DND-41 (cell line): Measurements from ENCODE around the gene KAZN.

Experiments used
- ATAC-seq: fragments of 200-7000 bp; cut with Tn5 transposase; 3 replicates; pipeline ENCODE4 v1.9.1; 2021; ENCODE audit warnings: low read depth; ENCODE audit not compliant: insufficient read depth
- DNase-seq: peaks from one replicate; pipeline ENCODE4 v3.0.0-alpha.2; 2020
- H2AFZ ChIP-seq: 2 replicates; pipeline ENCODE4 v1.6.0; 2012; ENCODE audit warnings: low read depth, low read length
- H3K27ac ChIP-seq: 2 replicates; pipeline ENCODE4 v1.5.1; 2012; ENCODE audit warnings: low read length, inconsistent platforms
- H3K27me3 ChIP-seq: fragments of 200-600 bp; sonication (generic); 2 replicates; pipeline ENCODE4 v1.6.0; 2012; ENCODE audit warnings: low read length, mild to moderate bottlenecking, inconsistent platforms; ENCODE audit not compliant: insufficient read depth, poor library complexity
- H3K36me3 ChIP-seq: 2 replicates; pipeline ENCODE4 v1.5.1; 2012; ENCODE audit warnings: low read length, inconsistent platforms; ENCODE audit not compliant: insufficient read depth
- H3K4me1 ChIP-seq: 2 replicates; pipeline ENCODE4 v1.5.1; 2012; ENCODE audit warnings: mild to moderate bottlenecking, low read length; ENCODE audit not compliant: insufficient read depth
- H3K4me2 ChIP-seq: 2 replicates; pipeline ENCODE4 v1.6.0; 2012; ENCODE audit warnings: mild to moderate bottlenecking, moderate library complexity, low read length, inconsistent platforms; ENCODE audit not compliant: insufficient read depth
- H3K4me3 ChIP-seq, 2 experiments: fragments of 200-600 bp in 1 of 2; shearing (Covaris generic) in 1 of 2; 2 replicates each; pipeline ENCODE4 v1.5.1; 2012 to 2016; ENCODE audit warnings: inconsistent platforms in 2 of 2, low read length in 2 of 2, mild to moderate bottlenecking in 2 of 2, low read depth in 1 of 2, moderate library complexity in 1 of 2
- H3K79me2 ChIP-seq: 2 replicates; pipeline ENCODE4 v1.6.0; 2012; ENCODE audit warnings: low read length, inconsistent platforms; ENCODE audit not compliant: insufficient read depth
- H3K9ac ChIP-seq: 2 replicates; pipeline ENCODE4 v1.6.0; 2012; ENCODE audit warnings: low read depth, mild to moderate bottlenecking, inconsistent platforms, low read length, moderate library complexity
- H3K9me3 ChIP-seq: 2 replicates; pipeline ENCODE4 v1.5.1; 2012; ENCODE audit warnings: low read length, moderate library complexity, mild to moderate bottlenecking, inconsistent platforms; ENCODE audit not compliant: insufficient read depth, severe bottlenecking
- H4K20me1 ChIP-seq: 2 replicates; pipeline ENCODE4 v1.6.0; 2012; ENCODE audit warnings: low read length; ENCODE audit not compliant: insufficient read depth
- EZH2 ChIP-seq: IDR thresholded peaks from 3 replicates; pipeline ENCODE4 v1.6.1; 2012; ENCODE audit warnings: borderline replicate concordance, low read depth, mild to moderate bottlenecking, moderate library complexity, low read length, inconsistent platforms; ENCODE audit not compliant: severe bottlenecking
- TF ChIP-seq, protein P1 (sequence below): IDR thresholded peaks from 2 replicates; pipeline ENCODE4 v1.5.1; 2012; ENCODE audit warnings: borderline replicate concordance, low read length, moderate library complexity, mild to moderate bottlenecking; ENCODE audit not compliant: poor library complexity, severe bottlenecking; ENCODE audit errors: extremely low read depth

KAZN gene

DNA sequence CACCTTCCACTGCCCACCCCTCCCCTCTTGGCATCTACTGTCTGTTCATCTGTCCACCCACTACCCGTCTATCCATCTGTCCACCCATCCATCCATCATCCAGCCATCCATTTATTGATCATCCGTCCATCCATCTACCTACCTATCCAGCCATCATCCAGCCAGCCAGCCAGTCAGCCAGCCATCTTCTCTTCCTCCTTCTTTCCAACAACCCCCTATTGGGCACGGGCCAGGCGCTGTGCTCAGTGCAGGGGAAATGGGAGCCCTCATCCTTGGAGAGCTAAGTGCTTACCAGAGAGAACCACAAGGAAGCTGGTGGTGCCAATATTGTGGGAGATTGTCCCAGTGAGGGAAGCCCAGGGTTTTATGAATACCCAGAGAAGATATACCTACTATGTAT, 503.3 kb downstream of the KAZN start:
- H2AFZ ChIP-seq = no peak overlapping the region
- DNase-seq (no peak), ATAC-seq (no peak)
- H3K4me3 ChIP-seq = no peak overlapping the region
- no peaks in the 10 kb centered on the region for H3K9me3 ChIP-seq
- H4K20me1 ChIP-seq = 0 out of 2 replicates have a peak, but pooled peaks cover 4% of the 10 kb centered on the region
- H3K9ac ChIP-seq = no peak overlapping the region
- no peaks in the 10 kb centered on the region for H3K79me2 ChIP-seq
- H3K36me3 ChIP-seq = no peaks in the 10 kb centered on the region
- no peaks in the 10 kb centered on the region for H3K27me3 ChIP-seq
- H3K4me2 ChIP-seq = no peak overlapping the region
- H3K4me1 ChIP-seq = peaks cover 4% of the 10 kb centered on the region
- TF ChIP-seq, protein P1, sequence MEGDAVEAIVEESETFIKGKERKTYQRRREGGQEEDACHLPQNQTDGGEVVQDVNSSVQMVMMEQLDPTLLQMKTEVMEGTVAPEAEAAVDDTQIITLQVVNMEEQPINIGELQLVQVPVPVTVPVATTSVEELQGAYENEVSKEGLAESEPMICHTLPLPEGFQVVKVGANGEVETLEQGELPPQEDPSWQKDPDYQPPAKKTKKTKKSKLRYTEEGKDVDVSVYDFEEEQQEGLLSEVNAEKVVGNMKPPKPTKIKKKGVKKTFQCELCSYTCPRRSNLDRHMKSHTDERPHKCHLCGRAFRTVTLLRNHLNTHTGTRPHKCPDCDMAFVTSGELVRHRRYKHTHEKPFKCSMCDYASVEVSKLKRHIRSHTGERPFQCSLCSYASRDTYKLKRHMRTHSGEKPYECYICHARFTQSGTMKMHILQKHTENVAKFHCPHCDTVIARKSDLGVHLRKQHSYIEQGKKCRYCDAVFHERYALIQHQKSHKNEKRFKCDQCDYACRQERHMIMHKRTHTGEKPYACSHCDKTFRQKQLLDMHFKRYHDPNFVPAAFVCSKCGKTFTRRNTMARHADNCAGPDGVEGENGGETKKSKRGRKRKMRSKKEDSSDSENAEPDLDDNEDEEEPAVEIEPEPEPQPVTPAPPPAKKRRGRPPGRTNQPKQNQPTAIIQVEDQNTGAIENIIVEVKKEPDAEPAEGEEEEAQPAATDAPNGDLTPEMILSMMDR = no peak
- TF ChIP-seq EZH2 = no peak
- no peak overlapping the region for H3K27ac ChIP-seq

DNA sequence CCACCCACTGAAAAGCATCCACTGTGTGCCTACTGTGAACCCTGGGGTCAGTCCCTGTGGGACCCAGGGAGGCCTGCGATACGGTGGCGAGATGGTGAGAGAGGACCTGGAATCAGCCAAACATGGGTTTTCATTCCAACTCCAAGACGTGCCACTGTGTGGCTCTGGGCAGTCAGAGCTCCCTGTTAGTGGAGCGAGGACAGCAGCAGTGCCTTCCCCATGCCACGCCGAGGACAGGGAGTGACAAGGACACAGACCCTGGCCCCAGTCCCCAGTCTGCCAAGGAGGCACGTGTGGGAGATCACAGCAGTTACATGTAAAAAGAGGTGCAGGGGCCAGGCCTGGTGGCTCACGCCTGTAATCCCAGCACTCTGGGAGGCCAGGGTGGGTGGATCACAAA, 504.2 kb downstream of the KAZN start:
- no peak for DNase-seq
- no peak for TF ChIP-seq EZH2
- TF ChIP-seq, protein P1 = no peak
- H3K36me3 ChIP-seq = no peaks in the 10 kb centered on the region
- H3K4me3 ChIP-seq = no peak overlapping the region
- H3K9me3 ChIP-seq = no peaks in the 10 kb centered on the region
- H3K4me2 ChIP-seq = no peak overlapping the region
- H3K9ac ChIP-seq = no peak overlapping the region
- no peaks in the 10 kb centered on the region for H3K79me2 ChIP-seq
- no peak for ATAC-seq
- no peak overlapping the region for H2AFZ ChIP-seq
- no peak overlapping the region for H3K27ac ChIP-seq
- no peaks in the 10 kb centered on the region for H3K27me3 ChIP-seq
- H4K20me1 ChIP-seq = 0 out of 2 replicates have a peak, but pooled peaks cover 4% of the 10 kb centered on the region
- H3K4me1 ChIP-seq = peaks cover 4% of the 10 kb centered on the region

DNA sequence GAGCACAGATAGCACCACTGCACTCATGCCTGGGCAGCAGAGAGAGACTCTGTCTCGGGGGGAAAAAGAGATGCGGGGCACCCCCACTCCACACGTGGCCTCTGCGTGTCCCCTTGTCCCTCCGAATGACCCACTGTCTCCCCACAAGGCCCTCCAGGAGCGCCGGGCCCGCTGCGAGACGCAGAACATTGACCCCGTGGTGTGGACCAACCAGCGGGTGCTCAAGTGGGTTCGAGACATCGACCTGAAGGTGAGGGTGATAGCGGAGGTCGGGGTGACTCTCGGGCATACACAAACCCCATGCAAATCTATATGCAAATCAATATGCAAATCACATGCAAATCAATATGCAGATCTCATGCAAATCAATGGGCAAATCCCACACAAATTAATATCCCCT, 504.7 kb downstream of the KAZN start:
- H4K20me1 ChIP-seq = 0 out of 2 replicates have a peak, but pooled peaks cover 4% of the 10 kb centered on the region
- TF ChIP-seq, protein P1 = no peak
- no peak for TF ChIP-seq EZH2
- no peaks in the 10 kb centered on the region for H3K9me3 ChIP-seq
- H3K36me3 ChIP-seq = no peaks in the 10 kb centered on the region
- no peaks in the 10 kb centered on the region for H3K27me3 ChIP-seq
- no peak for DNase-seq
- H3K9ac ChIP-seq = no peak overlapping the region
- H2AFZ ChIP-seq = no peak overlapping the region
- H3K27ac ChIP-seq = no peak overlapping the region
- H3K79me2 ChIP-seq = no peaks in the 10 kb centered on the region
- H3K4me1 ChIP-seq = peaks cover 4% of the 10 kb centered on the region
- H3K4me2 ChIP-seq = no peak overlapping the region
- no peak overlapping the region for H3K4me3 ChIP-seq
- no peak for ATAC-seq

DNA sequence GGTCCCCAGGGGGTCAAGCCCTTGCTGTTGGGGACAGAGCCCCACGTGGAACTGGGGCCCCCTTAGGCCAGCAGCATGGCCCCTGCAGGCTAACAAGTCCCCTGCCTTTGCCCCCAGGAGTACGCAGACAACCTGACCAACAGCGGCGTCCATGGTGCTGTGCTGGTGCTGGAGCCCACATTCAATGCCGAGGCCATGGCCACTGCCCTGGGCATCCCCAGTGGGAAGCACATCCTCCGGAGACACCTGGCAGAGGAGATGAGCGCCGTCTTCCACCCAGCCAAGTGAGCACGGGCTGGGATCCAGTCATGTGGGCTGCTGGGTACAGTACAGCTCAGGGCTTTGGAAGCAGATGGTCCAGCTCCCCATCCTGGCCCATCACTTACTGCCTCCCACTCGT, 505.4 kb downstream of the KAZN start:
- Histone ChIP-seq H4K20me1 (0 out of 2 replicates have a peak, but pooled peaks cover 4% of the 10 kb centered on the region), H3K4me1 (peaks cover 4% of the 10 kb centered on the region), H3K27ac (no peak overlapping the region), H3K4me2 (no peak overlapping the region), H3K9ac (no peak overlapping the region), H3K4me3 (no peak overlapping the region), H3K27me3 (no peaks in the 10 kb centered on the region), H2AFZ (no peak overlapping the region), H3K36me3 (no peaks in the 10 kb centered on the region), H3K9me3 (no peaks in the 10 kb centered on the region), H3K79me2 (no peaks in the 10 kb centered on the region)
- TF ChIP-seq, protein P1 = no peak
- TF ChIP-seq EZH2 = no peak
- no peak for ATAC-seq
- no peak for DNase-seq
